Brain pericyte (primary cell): ENCODE results near the gene MAD2L1.
A peak's percentile ranks its signal among the peaks of the same experiment; 100 is the strongest.
"Not testable (repeated sequence)": the region's sequence is repeated elsewhere in the genome, so short reads cannot be mapped to it uniquely, and the experiment has no call there.

ENCODE experiments used
- DNase-seq: peaks from one replicate; pipeline ENCODE4 v3.0.0-alpha.2; 2012; ENCODE audit warnings: low read depth, low spot score

The MAD2L1 gene

GRCh38 chr4:120066517-120067340 lies at the start of gene MAD2L1:
TSS of gene MAD2L1 (minus strand) at chr4:120066848. CDS start at chr4:120066734, 114 bp downstream.
- peak; percentile 97 for DNase-seq

GRCh38 chr4:120111745-120112144 lies 45.1 kb upstream of the MAD2L1 start:
- DNase-seq: no peak

- no peak for DNase-seq
These were observed 42.8 kb upstream of the MAD2L1 start for GRCh38 chr4:120109406-120109805.

GRCh38 chr4:120105472-120105871 lies 38.8 kb upstream of the MAD2L1 start:
- DNase-seq: no peak

- DNase-seq: no peak
These were observed 30.1 kb upstream of the MAD2L1 start for GRCh38 chr4:120096508-120097297.

GRCh38 chr4:120088507-120088906 lies 21.9 kb upstream of the MAD2L1 start:
- DNase-seq: no peak

- DNase-seq: not testable (repeated sequence)
These were observed 21.4 kb upstream of the MAD2L1 start for GRCh38 chr4:120088066-120088465.

- no peak for DNase-seq
These were observed 19.1 kb upstream of the MAD2L1 start for GRCh38 chr4:120085705-120086104.

GRCh38 chr4:120084327-120084726 lies 17.7 kb upstream of the MAD2L1 start:
- DNase-seq: no peak

GRCh38 chr4:120083152-120083551 lies 16.5 kb upstream of the MAD2L1 start:
- no peak for DNase-seq

GRCh38 chr4:120082251-120082650 lies 15.6 kb upstream of the MAD2L1 start:
- DNase-seq: no peak

- no peak for DNase-seq
These were observed 15.1 kb upstream of the MAD2L1 start for GRCh38 chr4:120081726-120082125.

GRCh38 chr4:120080533-120080932 lies 13.9 kb upstream of the MAD2L1 start:
- DNase-seq: no peak

GRCh38 chr4:120079839-120080520 lies 13.3 kb upstream of the MAD2L1 start:
- no peak for DNase-seq

- no peak for DNase-seq
These were observed 11.6 kb upstream of the MAD2L1 start for GRCh38 chr4:120078216-120078615.

- DNase-seq: no peak
These were observed 4.6 kb upstream of the MAD2L1 start for GRCh38 chr4:120071192-120071795.

- no peak for DNase-seq
These were observed 3.5 kb upstream of the MAD2L1 start for GRCh38 chr4:120070196-120070595.

- DNase-seq: no peak
These were observed 603 bp downstream of the MAD2L1 start for GRCh38 chr4:120065974-120066516.

- no peak for DNase-seq
These were observed 1.8 kb downstream of the MAD2L1 start for GRCh38 chr4:120064887-120065286.

- not testable (repeated sequence) for DNase-seq
These were observed 2.9 kb downstream of the MAD2L1 start for GRCh38 chr4:120063711-120064110.

GRCh38 chr4:120062663-120063195 lies 3.9 kb downstream of the MAD2L1 start:
- no peak for DNase-seq
